ENCODE measurements around the gene NDUFB4. TPM values are rescaled to one million over a fixed set of nuclear protein-coding genes. Genes with fewer than 3 reads are reported as not detected.

Gene NDUFB4
- total and polyA plus RNA-seq, 2 donors (not counting 1 experiment from before 2014, with no cell fraction given): 68.4 to 139 TPM

GRCh38 chr3:120595788-120596115 lies 384 bp upstream of the NDUFB4 start:
- no peaks in the 10 kb centered on the region for H3K27me3 ChIP-seq (replicated peaks in 1 of 4; ENCODE audit: control extremely low read depth in 1 of 4, control insufficient read depth in 3 of 4, insufficient read depth in 4 of 4, low read length in 3 of 4)
- peaks cover 0 to 20% of the 10 kb centered on the region in 2 experiments for H3K36me3 ChIP-seq (replicated peaks in 1 of 2; ENCODE audit: control extremely low read depth in 1 of 2, control insufficient read depth in 1 of 2, extremely low read depth in 1 of 2, insufficient read depth in 2 of 2, low read length in 1 of 2)
- H3K27ac Mint-ChIP-seq: peak overlapping the region; percentile 96
- H3K9me3 Mint-ChIP-seq (ENCODE audit: insufficient read depth): no peaks in the 10 kb centered on the region
- intact Hi-C loops (cut with micrococcal nuclease): loop anchor here (1.0 to 10.0 kb wide), 6 partner anchors 37 to 1787 kb away; partner anchors contain the start of genes FAM162A, GSK3B, GTF2E1 and MIX23
- POLR2A ChIA-PET: interaction anchor here (0.7 to 2.9 kb wide), 4 partner anchors 29 to 501 kb away, joined by 4 to 9 read pairs (median 4); partner anchors contain the start of genes GTF2E1, LRRC58 and RABL3
- peaks cover 15 to 19% of the 10 kb centered on the region in 2 donors for H3K4me1 ChIP-seq (ENCODE audit: control insufficient read depth in 2 of 2, insufficient read depth in 2 of 2, low read length in 2 of 2)
- 0% methylated on average over 2 of the region's 4 CpGs for WGBS (ENCODE audit: insufficient coverage)
- CTCF ChIA-PET: interaction anchor here (0.6 to 2.4 kb wide), 7 partner anchors 28 to 351 kb away, joined by 3 to 13 read pairs (median 7); no protein-coding TSS in a partner anchor
- ATAC-seq (ENCODE audit: low read depth) (no peak), DNase-seq (no peak)
- no peaks in the 10 kb centered on the region for H3K27me3 Mint-ChIP-seq
- H3K4me3 ChIP-seq (ENCODE audit: control extremely low read depth in 1 of 5, extremely low read depth in 1 of 5, insufficient read depth in 1 of 5, low read depth in 2 of 5, low read length in 4 of 5): peak overlapping the region; percentile 59 to 94 (median 86)
- H3K27ac ChIP-seq (ENCODE audit: low read length in 2 of 2): peak overlapping the region; percentile 72 to 95
- H4K20me1 ChIP-seq (ENCODE audit: control insufficient read depth, insufficient read depth, low read length, poor library complexity, severe bottlenecking): peaks cover 5% of the 10 kb centered on the region
- peak overlapping the region; percentile 93 for H2AFZ ChIP-seq (ENCODE audit: insufficient read depth, low read depth, low read length, poor library complexity, severe bottlenecking)
- TF ChIP-seq EZH2 (IDR thresholded peaks at IDR 0.05; ENCODE audit: borderline replicate concordance, insufficient read depth, low read depth, low read length, poor library complexity, severe bottlenecking) (no peak), CTCF (IDR thresholded peaks at IDR 0.05) (no peak)
- H3K79me2 ChIP-seq (ENCODE audit: control insufficient read depth, insufficient read depth, low read length): peaks cover 32% of the 10 kb centered on the region
- peak overlapping the region; percentile 76 for H3K4me2 ChIP-seq (replicated peaks; ENCODE audit: low read depth, low read length, poor library complexity, severe bottlenecking)
- H3K9me3 ChIP-seq (ENCODE audit: control extremely low read depth in 1 of 3, control insufficient read depth in 2 of 3, insufficient read depth in 1 of 3, low read length in 2 of 3): no peaks in the 10 kb centered on the region
- peaks cover 11% of the 10 kb centered on the region for H3K4me1 Mint-ChIP-seq
- H3K9ac ChIP-seq (ENCODE audit: low read length): peak overlapping the region; percentile 97
- H3K4me3 Mint-ChIP-seq: peak overlapping the region; percentile 92

- Mint-ChIP-seq H3K27me3 (no peaks in the 10 kb centered on the region), H3K9me3 (ENCODE audit: insufficient read depth) (no peaks in the 10 kb centered on the region), H3K4me1 (peaks cover 11% of the 10 kb centered on the region), H3K27ac (peak overlapping the region; percentile 96), H3K4me3 (peak overlapping the region; percentile 92)
- POLR2A ChIA-PET: interaction anchor here (2.9 kb wide), 1 partner anchor 248 kb away, joined by 9 read pairs; the partner anchor contains the start of gene LRRC58
- CTCF ChIA-PET: interaction anchor here (1.1 to 2.4 kb wide), 5 partner anchors 29 to 198 kb away, joined by 3 to 13 read pairs (median 7); no protein-coding TSS in a partner anchor
- H3K4me1 ChIP-seq (ENCODE audit: control insufficient read depth in 2 of 2, insufficient read depth in 2 of 2, low read length in 2 of 2): peaks cover 15 to 19% of the 10 kb centered on the region in 2 donors
- peaks cover 5% of the 10 kb centered on the region for H4K20me1 ChIP-seq (ENCODE audit: control insufficient read depth, insufficient read depth, low read length, poor library complexity, severe bottlenecking)
- peak overlapping the region; percentile 76 for H3K4me2 ChIP-seq (replicated peaks; ENCODE audit: low read depth, low read length, poor library complexity, severe bottlenecking)
- H3K27ac ChIP-seq (ENCODE audit: low read length in 2 of 2): peak overlapping the region; percentile 72 to 95
- H3K9me3 ChIP-seq (ENCODE audit: control extremely low read depth in 1 of 3, control insufficient read depth in 2 of 3, insufficient read depth in 1 of 3, low read length in 2 of 3): no peaks in the 10 kb centered on the region
- ATAC-seq (ENCODE audit: low read depth) (no peak), DNase-seq (no peak)
- peaks cover 0 to 27% of the 10 kb centered on the region in 2 experiments for H3K36me3 ChIP-seq (replicated peaks in 1 of 2; ENCODE audit: control extremely low read depth in 1 of 2, control insufficient read depth in 1 of 2, extremely low read depth in 1 of 2, insufficient read depth in 2 of 2, low read length in 1 of 2)
- peak overlapping the region; percentile 97 for H3K9ac ChIP-seq (ENCODE audit: low read length)
- peak overlapping the region; percentile 59 to 94 (median 86) for H3K4me3 ChIP-seq (ENCODE audit: control extremely low read depth in 1 of 5, extremely low read depth in 1 of 5, insufficient read depth in 1 of 5, low read depth in 2 of 5, low read length in 4 of 5)
- TF ChIP-seq CTCF (IDR thresholded peaks at IDR 0.05) (no peak), EZH2 (IDR thresholded peaks at IDR 0.05; ENCODE audit: borderline replicate concordance, insufficient read depth, low read depth, low read length, poor library complexity, severe bottlenecking) (no peak)
- whole genome bisulfite sequencing (ENCODE audit: insufficient coverage): no CpG with 5 or more reads among the region's 3 CpGs
- H3K27me3 ChIP-seq (replicated peaks in 1 of 4; ENCODE audit: control extremely low read depth in 1 of 4, control insufficient read depth in 3 of 4, insufficient read depth in 4 of 4, low read length in 3 of 4): no peaks in the 10 kb centered on the region
- intact Hi-C loops (cut with micrococcal nuclease): loop anchor here (1.0 to 10.0 kb wide), 6 partner anchors 39 to 1785 kb away; partner anchors contain the start of genes FAM162A, GSK3B, GTF2E1 and MIX23
- peak overlapping the region; percentile 93 for H2AFZ ChIP-seq (ENCODE audit: insufficient read depth, low read depth, low read length, poor library complexity, severe bottlenecking)
- peaks cover 32% of the 10 kb centered on the region for H3K79me2 ChIP-seq (ENCODE audit: control insufficient read depth, insufficient read depth, low read length)
These were observed 702 bp downstream of the NDUFB4 start for GRCh38 chr3:120596853-120597223.
